IMR-90 (cell line): ENCODE data around the gene TENM4. TPM values are rescaled to one million over a fixed set of nuclear protein-coding genes. Genes with fewer than 3 reads are reported as not detected.
A peak's percentile ranks its signal among the peaks of the same experiment; 100 is the strongest.

Source experiments
- ATAC-seq: fragments of 200-7000 bp; cut with Tn5 transposase; 2 replicates; pipeline ENCODE4 v1.9.1; 2020; ENCODE audit warnings: low read depth, mild to moderate bottlenecking, moderate library complexity
- BruUV-seq: library from RNA; stranded (reverse); fragments of 400-500 nt; replicated peaks from 2 replicates; lab custom pipeline; 2021; lab: Mats Ljungman, UMichigan
- CTCF ChIA-PET: fragments of 300-600 bp; formaldehyde crosslinking; extraction: SDS; loops from one replicate; lab custom pipeline; 2021; ENCODE audit warnings: antibody characterized with exemption; lab: Yijun Ruan, JAX
- POLR2A ChIA-PET: fragments of 300-600 bp; sonication (Branson Sonifier 250); formaldehyde crosslinking; loops from one replicate; lab custom pipeline; 2022; ENCODE audit warnings: antibody characterized with exemption; ENCODE audit not compliant: unreplicated experiment; lab: Charles Lee
- DNase-seq: peaks from one replicate; pipeline ENCODE4 v3.0.0; 2013
- H2AFZ ChIP-seq: replicated peaks from 2 replicates; pipeline ENCODE3; 2013; ENCODE audit warnings: low read length, mild to moderate bottlenecking; ENCODE audit not compliant: poor library complexity
- H2AK5ac ChIP-seq: 2 replicates; pipeline ENCODE4 v1.6.1; 2013; ENCODE audit warnings: low read depth, low read length, inconsistent platforms
- H2AK9ac ChIP-seq: replicated peaks from 2 replicates; pipeline ENCODE3; 2013; ENCODE audit warnings: mild to moderate bottlenecking, low read depth, low read length, moderate library complexity; ENCODE audit not compliant: poor library complexity
- H2BK120ac ChIP-seq: 2 replicates; pipeline ENCODE4 v1.6.1; 2013; ENCODE audit warnings: low read depth, low read length, inconsistent platforms
- H2BK15ac ChIP-seq: 3 replicates; pipeline ENCODE4 v1.6.1; 2013; ENCODE audit warnings: low read depth, low read length, inconsistent platforms
- H2BK20ac ChIP-seq: 2 replicates; pipeline ENCODE4 v1.6.1; 2013; ENCODE audit warnings: low read depth, mild to moderate bottlenecking, inconsistent platforms, low read length, moderate library complexity
- H2BK5ac ChIP-seq: 2 replicates; pipeline ENCODE4 v1.6.1; 2013; ENCODE audit warnings: mild to moderate bottlenecking, low read depth, low read length, inconsistent platforms; ENCODE audit not compliant: poor library complexity, severe bottlenecking
- H3K14ac ChIP-seq: replicated peaks from 2 replicates; pipeline ENCODE4 v1.6.1; 2013; ENCODE audit warnings: low read depth, low read length, inconsistent platforms
- H3K18ac ChIP-seq: 2 replicates; pipeline ENCODE4 v1.6.1; 2013; ENCODE audit warnings: low read depth, low read length, control low read depth
- H3K23ac ChIP-seq: 2 replicates; pipeline ENCODE4 v1.6.1; 2013; ENCODE audit warnings: low read depth, low read length, inconsistent platforms
- H3K27ac ChIP-seq: 2 replicates; pipeline ENCODE4 v1.5.1; 2013; ENCODE audit warnings: mild to moderate bottlenecking, control low read depth, low read length; ENCODE audit not compliant: insufficient read depth
- H3K27me3 ChIP-seq: 2 replicates; pipeline ENCODE4 v1.6.1; 2013; ENCODE audit warnings: low read length; ENCODE audit not compliant: control insufficient read depth, insufficient read depth
- H3K36me3 ChIP-seq: 2 replicates; pipeline ENCODE4 v1.6.1; 2013; ENCODE audit warnings: low read length, mixed read lengths; ENCODE audit not compliant: control insufficient read depth, insufficient read depth
- H3K4ac ChIP-seq: 2 replicates; pipeline ENCODE4 v1.6.1; 2013; ENCODE audit warnings: low read depth, low read length, inconsistent platforms
- H3K4me1 ChIP-seq: 2 replicates; pipeline ENCODE4 v1.6.1; 2013; ENCODE audit warnings: low read length, mixed read lengths; ENCODE audit not compliant: control insufficient read depth, insufficient read depth
- H3K4me2 ChIP-seq: 2 replicates; pipeline ENCODE4 v1.6.1; 2013; ENCODE audit warnings: low read depth, mild to moderate bottlenecking, control low read depth, low read length, moderate library complexity
- H3K4me3 ChIP-seq: 2 replicates; pipeline ENCODE4 v1.5.1; 2013; ENCODE audit warnings: low read depth, mild to moderate bottlenecking, control low read depth, low read length, moderate library complexity; ENCODE audit not compliant: insufficient read depth
- H3K56ac ChIP-seq: 2 replicates; pipeline ENCODE4 v1.6.1; 2013; ENCODE audit warnings: low read length, inconsistent platforms; ENCODE audit not compliant: insufficient read depth; ENCODE audit errors: extremely low read depth
- H3K79me1 ChIP-seq, 2 experiments: 2 replicates each; pipeline ENCODE4 v1.6.1; 2013; ENCODE audit warnings: low read length in 2 of 2, inconsistent platforms in 1 of 2, low read depth in 1 of 2
- H3K9ac ChIP-seq: 2 replicates; pipeline ENCODE4 v1.6.1; 2013; ENCODE audit warnings: low read depth, low read length, control low read depth
- H3K9me1 ChIP-seq: 2 replicates; pipeline ENCODE4 v1.6.1; 2013; ENCODE audit warnings: low read length, inconsistent platforms; ENCODE audit not compliant: insufficient read depth
- H3K9me3 ChIP-seq: 2 replicates; pipeline ENCODE4 v1.6.1; 2013; ENCODE audit warnings: low read length; ENCODE audit not compliant: control insufficient read depth, insufficient read depth
- H4K20me1 ChIP-seq: 2 replicates; pipeline ENCODE4 v1.6.1; 2013; ENCODE audit warnings: low read length, inconsistent platforms; ENCODE audit not compliant: insufficient read depth
- H4K5ac ChIP-seq: 2 replicates; pipeline ENCODE4 v1.6.1; 2013; ENCODE audit warnings: mild to moderate bottlenecking, low read depth, low read length, control low read depth
- H4K8ac ChIP-seq, 2 experiments: 2 replicates each; pipeline ENCODE4 v1.6.1; 2013; ENCODE audit warnings: low read depth in 2 of 2, low read length in 2 of 2, control low read depth in 1 of 2, inconsistent platforms in 1 of 2
- H4K91ac ChIP-seq: 2 replicates; pipeline ENCODE4 v1.6.1; 2013; ENCODE audit warnings: low read depth, low read length, inconsistent platforms; ENCODE audit not compliant: insufficient read depth
- MAFK ChIP-seq: IDR thresholded peaks from 2 replicates; pipeline ENCODE4 v1.6.1; 2012; ENCODE audit warnings: low read depth, low read length, improper control_type of control experiment
- MAZ ChIP-seq: IDR thresholded peaks from 2 replicates; pipeline ENCODE4 v1.6.1; 2012; ENCODE audit warnings: low read depth, mild to moderate bottlenecking, low read length, improper control_type of control experiment, moderate library complexity, borderline replicate concordance
- WGBS, 2 experiments: methylation state at CpG; one replicate each; pipeline versions ENCODE4 v1.1.5 to v1.1.7; 2013; ENCODE audit warnings: missing lambda C conversion rate in 2 of 2; ENCODE audit not compliant: insufficient read length in 1 of 2; ENCODE audit errors: extremely low coverage in 2 of 2; 5-methylcytosine and 5-hydroxymethylcytosine counted together
- dilution Hi-C: fragments of 300-500 bp; cut with HindIII; formaldehyde crosslinking; loops from one replicate; pipeline ENCODE4 v1.14.3; 2018; ENCODE audit warnings: low sequenced_read_pairs; ENCODE audit not compliant: unreplicated experiment
- in situ Hi-C: fragments of 300-500 bp; cut with MboI; formaldehyde crosslinking; loops from 3 replicates; pipeline ENCODE4 v1.14.3; 2019; ENCODE audit warnings: low sequenced_read_pairs, inconsistent platforms, mixed read lengths
- intact Hi-C: fragments of 100-400 bp; cut with micrococcal nuclease; formaldehyde crosslinking; loops from 2 replicates; pipeline ENCODE4 v1.10.0; 2022
- polyA plus RNA-seq, 3 experiments: library from polyadenylated mRNA; depleted of rRNA; stranded (reverse); fragments of >200 nt; gene quantifications; 2 replicates each; pipeline ENCODE4 v1.2.3, GENCODE V29; 2012; ENCODE audit warnings: low replicate concordance in 1 of 3
- total RNA-seq: library from RNA; depleted of rRNA; stranded (reverse); fragments of >200 nt; gene quantifications from 2 replicates; pipeline ENCODE4 v1.2.3, GENCODE V29; 2012

The TENM4 gene
- total and polyA plus RNA-seq, 2 of the 4 experiments (the other 2 are of a cell fraction) = 7.4 to 9.0 TPM

- ATAC-seq = no peak
- H3K4ac ChIP-seq = peak overlapping the region; percentile 83
- H2BK120ac ChIP-seq = peak overlapping the region; percentile 95
- peak overlapping the region; percentile 99 for H3K27ac ChIP-seq
- peak overlapping the region; percentile 50; the same call in 2 of the 3 replicates for H2BK15ac ChIP-seq
- intact Hi-C loops = loop anchor here (1.0 to 10.0 kb wide), 6 partner anchors 150 to 447 kb away; no protein-coding TSS in a partner anchor
- TF ChIP-seq MAZ (no peak), MAFK (no peak)
- peaks cover 38% of the 10 kb centered on the region for H3K9me1 ChIP-seq
- peak overlapping the region; percentile 52 for H3K56ac ChIP-seq
- ChIA-PET POLR2A (interaction anchor here (0.6 to 1.0 kb wide), 4 partner anchors 12 to 107 kb away, joined by 3 to 5 read pairs (median 3); no protein-coding TSS in a partner anchor), CTCF (interaction anchor here (0.8 to 3.9 kb wide), 11 partner anchors 12 to 291 kb away, joined by 3 to 29 read pairs (median 5); no protein-coding TSS in a partner anchor)
- peak overlapping the region; percentile 86 for H2BK20ac ChIP-seq
- 0 out of 2 replicates have a peak, but pooled peaks cover 3% of the 10 kb centered on the region for H4K20me1 ChIP-seq
- H3K9ac ChIP-seq = peak overlapping the region; percentile 59
- no CpG with 5 or more reads among the region's 3 CpGs for WGBS, 2 experiments
- peaks cover 0 to 8% of the 10 kb centered on the region in 2 experiments; a peak in 1 of 4 replicates for H3K79me1 ChIP-seq
- H4K5ac ChIP-seq = peak overlapping the region; percentile 99
- H3K14ac ChIP-seq = peak overlapping the region; percentile 56
- peak overlapping the region; percentile 94 for H4K91ac ChIP-seq
- peak overlapping the region; percentile 96 for H2BK5ac ChIP-seq
- BruUV-seq = no TSS peak
- H2AK5ac ChIP-seq = peak overlapping the region; percentile 87
- no peak overlapping the region for H2AFZ ChIP-seq
- H3K36me3 ChIP-seq = peaks cover 6% of the 10 kb centered on the region; the same call in 1 of the 2 replicates
- no peaks in the 10 kb centered on the region for H3K9me3 ChIP-seq
- H3K18ac ChIP-seq = peak overlapping the region; percentile 98
- no peak for DNase-seq
- H3K4me3 ChIP-seq = no peak overlapping the region
- H4K8ac ChIP-seq = peak overlapping the region; percentile 84 to 89
- H2AK9ac ChIP-seq = no peak overlapping the region
- H3K4me1 ChIP-seq = peaks cover 48% of the 10 kb centered on the region
- no peaks in the 10 kb centered on the region for H3K27me3 ChIP-seq
- H3K23ac ChIP-seq = peak overlapping the region; percentile 44; the same call in 1 of the 2 replicates
- H3K4me2 ChIP-seq = no peak overlapping the region
- dilution Hi-C loops = no loop called here
- in situ Hi-C loops = loop anchor here (10.0 kb wide), 1 partner anchor 437 kb away; no protein-coding TSS in a partner anchor
Measured at GRCh38 chr11:78797559-78797958, 643.3 kb downstream of the TENM4 start.
